ENCODE data around the gene PARD3B. TPM values are rescaled to one million over a fixed set of nuclear protein-coding genes. Genes with fewer than 3 reads are reported as not detected.

Gene PARD3B
- total and polyA plus RNA-seq, 2 experiments from 2014 or later, result 3.5 to 4.4 TPM

DNA sequence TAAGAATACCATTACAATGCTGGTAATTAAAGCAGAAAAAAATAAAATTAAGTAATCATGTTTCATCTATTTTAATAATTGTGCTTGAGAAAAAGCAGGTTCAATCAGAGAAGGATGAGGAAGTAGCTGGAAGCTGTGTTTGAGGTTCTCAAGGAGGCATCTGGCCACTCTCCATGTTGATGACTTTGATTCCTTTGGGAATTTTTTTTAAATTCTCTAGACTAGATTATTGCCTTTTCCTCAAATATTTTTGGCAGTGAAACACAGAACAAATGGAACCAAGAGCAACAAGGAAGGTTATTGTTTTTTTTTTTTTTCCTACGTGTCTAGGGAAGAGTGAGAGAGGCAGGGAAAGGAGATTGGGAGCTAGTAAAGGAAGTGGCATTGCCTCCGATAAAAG lies 1037.1 kb downstream of the PARD3B start:
- Histone ChIP-seq H3F3A (replicated peaks; ENCODE audit: low read depth) (no peaks in the 10 kb centered on the region), H3K79me2 (replicated peaks; ENCODE audit: insufficient read depth) (no peaks in the 10 kb centered on the region)
- no peaks in the 10 kb centered on the region for H3K9me3 Mint-ChIP-seq

More for the DNA sequence above, 1037.1 kb downstream of the PARD3B start:
- Histone ChIP-seq H3K4me1 (ENCODE audit: insufficient read depth) (no peaks in the 10 kb centered on the region), H3K9me2 (ENCODE audit: insufficient read depth) (no peaks in the 10 kb centered on the region), H3K4me2 (no peak overlapping the region), H4K20me1 (replicated peaks; ENCODE audit: insufficient read depth) (no peaks in the 10 kb centered on the region), H3K27ac (ENCODE audit: low read depth) (no peak overlapping the region), H3K27me3 (ENCODE audit: insufficient read depth) (no peaks in the 10 kb centered on the region), H3K36me3 (ENCODE audit: insufficient read depth) (no peaks in the 10 kb centered on the region), H2AFZ (no peak overlapping the region), H3K4me3 (no peak overlapping the region)
- TF ChIP-seq EZH2 (IDR thresholded peaks at IDR 0.05; ENCODE audit: low read depth, unreplicated experiment) (no peak), NANOG (IDR thresholded peaks at IDR 0.05; ENCODE audit: borderline replicate concordance) (no peak), JUNB (IDR thresholded peaks at IDR 0.05; ENCODE audit: unreplicated experiment) (no peak), CREB1 (CRISPR knock-in tag; IDR thresholded peaks at IDR 0.05; ENCODE audit: low read depth) (no peak), POLR2AphosphoS5 (IDR thresholded peaks at IDR 0.05; ENCODE audit: low read depth) (no peak), ZNF114 (CRISPR knock-in tag; IDR thresholded peaks at IDR 0.05) (no peak), ZNF331 (CRISPR knock-in tag; IDR thresholded peaks at IDR 0.05; ENCODE audit: low read depth) (no peak), EZH2phosphoT487 (IDR thresholded peaks at IDR 0.05; ENCODE audit: unreplicated experiment) (no peak), STAT1 (IDR thresholded peaks at IDR 0.05; ENCODE audit: unreplicated experiment) (no peak)
- TF ChIP-seq, protein P1, sequence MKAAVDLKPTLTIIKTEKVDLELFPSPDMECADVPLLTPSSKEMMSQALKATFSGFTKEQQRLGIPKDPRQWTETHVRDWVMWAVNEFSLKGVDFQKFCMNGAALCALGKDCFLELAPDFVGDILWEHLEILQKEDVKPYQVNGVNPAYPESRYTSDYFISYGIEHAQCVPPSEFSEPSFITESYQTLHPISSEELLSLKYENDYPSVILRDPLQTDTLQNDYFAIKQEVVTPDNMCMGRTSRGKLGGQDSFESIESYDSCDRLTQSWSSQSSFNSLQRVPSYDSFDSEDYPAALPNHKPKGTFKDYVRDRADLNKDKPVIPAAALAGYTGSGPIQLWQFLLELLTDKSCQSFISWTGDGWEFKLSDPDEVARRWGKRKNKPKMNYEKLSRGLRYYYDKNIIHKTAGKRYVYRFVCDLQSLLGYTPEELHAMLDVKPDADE (IDR thresholded peaks at IDR 0.05), result no peak
- TF ChIP-seq, protein P2, sequence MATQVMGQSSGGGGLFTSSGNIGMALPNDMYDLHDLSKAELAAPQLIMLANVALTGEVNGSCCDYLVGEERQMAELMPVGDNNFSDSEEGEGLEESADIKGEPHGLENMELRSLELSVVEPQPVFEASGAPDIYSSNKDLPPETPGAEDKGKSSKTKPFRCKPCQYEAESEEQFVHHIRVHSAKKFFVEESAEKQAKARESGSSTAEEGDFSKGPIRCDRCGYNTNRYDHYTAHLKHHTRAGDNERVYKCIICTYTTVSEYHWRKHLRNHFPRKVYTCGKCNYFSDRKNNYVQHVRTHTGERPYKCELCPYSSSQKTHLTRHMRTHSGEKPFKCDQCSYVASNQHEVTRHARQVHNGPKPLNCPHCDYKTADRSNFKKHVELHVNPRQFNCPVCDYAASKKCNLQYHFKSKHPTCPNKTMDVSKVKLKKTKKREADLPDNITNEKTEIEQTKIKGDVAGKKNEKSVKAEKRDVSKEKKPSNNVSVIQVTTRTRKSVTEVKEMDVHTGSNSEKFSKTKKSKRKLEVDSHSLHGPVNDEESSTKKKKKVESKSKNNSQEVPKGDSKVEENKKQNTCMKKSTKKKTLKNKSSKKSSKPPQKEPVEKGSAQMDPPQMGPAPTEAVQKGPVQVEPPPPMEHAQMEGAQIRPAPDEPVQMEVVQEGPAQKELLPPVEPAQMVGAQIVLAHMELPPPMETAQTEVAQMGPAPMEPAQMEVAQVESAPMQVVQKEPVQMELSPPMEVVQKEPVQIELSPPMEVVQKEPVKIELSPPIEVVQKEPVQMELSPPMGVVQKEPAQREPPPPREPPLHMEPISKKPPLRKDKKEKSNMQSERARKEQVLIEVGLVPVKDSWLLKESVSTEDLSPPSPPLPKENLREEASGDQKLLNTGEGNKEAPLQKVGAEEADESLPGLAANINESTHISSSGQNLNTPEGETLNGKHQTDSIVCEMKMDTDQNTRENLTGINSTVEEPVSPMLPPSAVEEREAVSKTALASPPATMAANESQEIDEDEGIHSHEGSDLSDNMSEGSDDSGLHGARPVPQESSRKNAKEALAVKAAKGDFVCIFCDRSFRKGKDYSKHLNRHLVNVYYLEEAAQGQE (IDR thresholded peaks at IDR 0.05; ENCODE audit: unreplicated experiment), result no peak
- TF ChIP-seq, protein P3, sequence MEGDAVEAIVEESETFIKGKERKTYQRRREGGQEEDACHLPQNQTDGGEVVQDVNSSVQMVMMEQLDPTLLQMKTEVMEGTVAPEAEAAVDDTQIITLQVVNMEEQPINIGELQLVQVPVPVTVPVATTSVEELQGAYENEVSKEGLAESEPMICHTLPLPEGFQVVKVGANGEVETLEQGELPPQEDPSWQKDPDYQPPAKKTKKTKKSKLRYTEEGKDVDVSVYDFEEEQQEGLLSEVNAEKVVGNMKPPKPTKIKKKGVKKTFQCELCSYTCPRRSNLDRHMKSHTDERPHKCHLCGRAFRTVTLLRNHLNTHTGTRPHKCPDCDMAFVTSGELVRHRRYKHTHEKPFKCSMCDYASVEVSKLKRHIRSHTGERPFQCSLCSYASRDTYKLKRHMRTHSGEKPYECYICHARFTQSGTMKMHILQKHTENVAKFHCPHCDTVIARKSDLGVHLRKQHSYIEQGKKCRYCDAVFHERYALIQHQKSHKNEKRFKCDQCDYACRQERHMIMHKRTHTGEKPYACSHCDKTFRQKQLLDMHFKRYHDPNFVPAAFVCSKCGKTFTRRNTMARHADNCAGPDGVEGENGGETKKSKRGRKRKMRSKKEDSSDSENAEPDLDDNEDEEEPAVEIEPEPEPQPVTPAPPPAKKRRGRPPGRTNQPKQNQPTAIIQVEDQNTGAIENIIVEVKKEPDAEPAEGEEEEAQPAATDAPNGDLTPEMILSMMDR (conservative IDR thresholded peaks at IDR 0.05; ENCODE audit: low read depth in 2 of 2), result no peak
- TF ChIP-seq, protein P4, sequence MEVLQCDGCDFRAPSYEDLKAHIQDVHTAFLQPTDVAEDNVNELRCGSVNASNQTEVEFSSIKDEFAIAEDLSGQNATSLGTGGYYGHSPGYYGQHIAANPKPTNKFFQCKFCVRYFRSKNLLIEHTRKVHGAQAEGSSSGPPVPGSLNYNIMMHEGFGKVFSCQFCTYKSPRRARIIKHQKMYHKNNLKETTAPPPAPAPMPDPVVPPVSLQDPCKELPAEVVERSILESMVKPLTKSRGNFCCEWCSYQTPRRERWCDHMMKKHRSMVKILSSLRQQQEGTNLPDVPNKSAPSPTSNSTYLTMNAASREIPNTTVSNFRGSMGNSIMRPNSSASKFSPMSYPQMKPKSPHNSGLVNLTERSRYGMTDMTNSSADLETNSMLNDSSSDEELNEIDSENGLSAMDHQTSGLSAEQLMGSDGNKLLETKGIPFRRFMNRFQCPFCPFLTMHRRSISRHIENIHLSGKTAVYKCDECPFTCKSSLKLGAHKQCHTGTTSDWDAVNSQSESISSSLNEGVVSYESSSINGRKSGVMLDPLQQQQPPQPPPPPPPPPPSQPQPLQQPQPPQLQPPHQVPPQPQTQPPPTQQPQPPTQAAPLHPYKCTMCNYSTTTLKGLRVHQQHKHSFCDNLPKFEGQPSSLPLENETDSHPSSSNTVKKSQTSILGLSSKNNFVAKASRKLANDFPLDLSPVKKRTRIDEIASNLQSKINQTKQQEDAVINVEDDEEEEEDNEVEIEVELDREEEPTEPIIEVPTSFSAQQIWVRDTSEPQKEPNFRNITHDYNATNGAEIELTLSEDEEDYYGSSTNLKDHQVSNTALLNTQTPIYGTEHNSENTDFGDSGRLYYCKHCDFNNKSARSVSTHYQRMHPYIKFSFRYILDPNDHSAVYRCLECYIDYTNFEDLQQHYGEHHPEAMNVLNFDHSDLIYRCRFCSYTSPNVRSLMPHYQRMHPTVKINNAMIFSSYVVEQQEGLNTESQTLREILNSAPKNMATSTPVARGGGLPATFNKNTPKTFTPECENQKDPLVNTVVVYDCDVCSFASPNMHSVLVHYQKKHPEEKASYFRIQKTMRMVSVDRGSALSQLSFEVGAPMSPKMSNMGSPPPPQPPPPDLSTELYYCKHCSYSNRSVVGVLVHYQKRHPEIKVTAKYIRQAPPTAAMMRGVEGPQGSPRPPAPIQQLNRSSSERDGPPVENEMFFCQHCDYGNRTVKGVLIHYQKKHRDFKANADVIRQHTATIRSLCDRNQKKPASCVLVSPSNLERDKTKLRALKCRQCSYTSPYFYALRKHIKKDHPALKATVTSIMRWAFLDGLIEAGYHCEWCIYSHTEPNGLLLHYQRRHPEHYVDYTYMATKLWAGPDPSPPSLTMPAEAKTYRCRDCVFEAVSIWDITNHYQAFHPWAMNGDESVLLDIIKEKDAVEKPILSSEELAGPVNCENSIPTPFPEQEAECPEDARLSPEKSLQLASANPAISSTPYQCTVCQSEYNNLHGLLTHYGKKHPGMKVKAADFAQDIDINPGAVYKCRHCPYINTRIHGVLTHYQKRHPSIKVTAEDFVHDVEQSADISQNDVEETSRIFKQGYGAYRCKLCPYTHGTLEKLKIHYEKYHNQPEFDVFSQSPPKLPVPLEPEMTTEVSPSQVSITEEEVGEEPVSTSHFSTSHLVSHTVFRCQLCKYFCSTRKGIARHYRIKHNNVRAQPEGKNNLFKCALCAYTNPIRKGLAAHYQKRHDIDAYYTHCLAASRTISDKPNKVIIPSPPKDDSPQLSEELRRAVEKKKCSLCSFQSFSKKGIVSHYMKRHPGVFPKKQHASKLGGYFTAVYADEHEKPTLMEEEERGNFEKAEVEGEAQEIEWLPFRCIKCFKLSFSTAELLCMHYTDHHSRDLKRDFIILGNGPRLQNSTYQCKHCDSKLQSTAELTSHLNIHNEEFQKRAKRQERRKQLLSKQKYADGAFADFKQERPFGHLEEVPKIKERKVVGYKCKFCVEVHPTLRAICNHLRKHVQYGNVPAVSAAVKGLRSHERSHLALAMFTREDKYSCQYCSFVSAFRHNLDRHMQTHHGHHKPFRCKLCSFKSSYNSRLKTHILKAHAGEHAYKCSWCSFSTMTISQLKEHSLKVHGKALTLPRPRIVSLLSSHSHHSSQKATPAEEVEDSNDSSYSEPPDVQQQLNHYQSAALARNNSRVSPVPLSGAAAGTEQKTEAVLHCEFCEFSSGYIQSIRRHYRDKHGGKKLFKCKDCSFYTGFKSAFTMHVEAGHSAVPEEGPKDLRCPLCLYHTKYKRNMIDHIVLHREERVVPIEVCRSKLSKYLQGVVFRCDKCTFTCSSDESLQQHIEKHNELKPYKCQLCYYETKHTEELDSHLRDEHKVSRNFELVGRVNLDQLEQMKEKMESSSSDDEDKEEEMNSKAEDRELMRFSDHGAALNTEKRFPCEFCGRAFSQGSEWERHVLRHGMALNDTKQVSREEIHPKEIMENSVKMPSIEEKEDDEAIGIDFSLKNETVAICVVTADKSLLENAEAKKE (CRISPR knock-in tag; IDR thresholded peaks at IDR 0.05), result no peak
- no peak for DNase-seq (ENCODE audit: low spot score)
- no peak for ATAC-seq
- Mint-ChIP-seq H3K36me3 (ENCODE audit: low read depth) (no peaks in the 10 kb centered on the region), H3K27ac (no peak overlapping the region), H3K4me3 (no peak overlapping the region), H3K27me3 (ENCODE audit: insufficient read depth, low read depth, poor library complexity) (no peaks in the 10 kb centered on the region), H3K4me1 (no peaks in the 10 kb centered on the region)
